ENCODE results near the gene PNPLA1.

The PNPLA1 gene

DNA sequence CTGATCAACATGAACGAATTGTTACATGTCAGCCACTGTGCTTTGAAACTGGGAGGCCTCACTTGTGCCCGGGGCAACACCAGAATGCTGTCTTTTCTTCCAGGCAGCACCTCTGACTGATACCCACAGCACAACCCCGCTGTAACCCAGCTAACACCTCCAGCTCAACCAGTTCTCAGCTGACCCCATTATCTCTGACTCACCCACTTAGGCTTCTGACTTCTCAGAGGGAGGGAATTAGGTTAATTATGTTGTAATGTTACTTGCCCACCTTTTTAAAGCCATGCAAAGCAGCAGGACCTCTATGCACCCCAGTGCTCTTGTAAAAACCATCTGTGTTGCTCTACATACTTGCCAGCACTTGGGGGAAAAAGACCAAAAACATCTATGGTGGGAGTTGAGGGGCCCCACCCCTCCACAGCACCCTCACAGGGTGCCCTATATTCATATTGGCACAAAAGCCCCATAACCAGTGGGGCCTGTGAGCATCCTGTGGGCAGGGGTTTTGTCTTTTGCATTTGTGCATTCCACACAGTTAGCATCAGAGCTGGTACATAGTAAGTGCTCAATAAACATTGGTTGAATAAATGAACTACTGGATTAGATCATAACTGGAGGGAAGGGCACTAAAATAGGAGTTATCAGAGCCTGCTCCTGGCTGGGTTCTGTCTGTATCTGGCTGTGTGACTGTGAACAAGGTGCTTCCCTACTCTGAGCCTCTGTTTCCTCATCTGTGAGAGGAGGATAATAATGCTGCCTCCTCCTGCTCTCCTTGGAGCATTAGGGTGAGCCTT is 44.6 kb downstream of the PNPLA1 start:
- no peak for DNase-seq (ENCODE audit: low read depth in 2 of 2)

DNA sequence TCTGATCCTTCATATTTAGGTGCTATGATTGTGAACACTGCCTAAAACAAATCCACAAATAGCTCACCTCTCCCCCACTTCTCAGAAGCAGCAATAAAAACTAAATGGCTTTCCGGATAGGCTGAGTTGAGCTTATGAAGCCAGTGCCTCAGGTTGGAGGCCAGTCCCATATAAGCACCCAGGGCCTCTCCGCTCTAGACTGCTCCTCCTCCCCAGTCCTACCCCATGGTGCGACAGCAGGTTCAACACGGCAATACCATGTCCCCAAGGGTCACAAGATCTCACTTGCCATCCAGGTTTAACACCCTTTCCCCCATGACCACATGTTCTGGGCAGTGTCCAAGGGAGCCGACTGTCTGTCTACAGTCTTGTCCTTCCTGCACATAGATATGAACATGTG is 46.1 kb downstream of the PNPLA1 start:
- no peak for DNase-seq (ENCODE audit: low read depth in 2 of 2)

DNA sequence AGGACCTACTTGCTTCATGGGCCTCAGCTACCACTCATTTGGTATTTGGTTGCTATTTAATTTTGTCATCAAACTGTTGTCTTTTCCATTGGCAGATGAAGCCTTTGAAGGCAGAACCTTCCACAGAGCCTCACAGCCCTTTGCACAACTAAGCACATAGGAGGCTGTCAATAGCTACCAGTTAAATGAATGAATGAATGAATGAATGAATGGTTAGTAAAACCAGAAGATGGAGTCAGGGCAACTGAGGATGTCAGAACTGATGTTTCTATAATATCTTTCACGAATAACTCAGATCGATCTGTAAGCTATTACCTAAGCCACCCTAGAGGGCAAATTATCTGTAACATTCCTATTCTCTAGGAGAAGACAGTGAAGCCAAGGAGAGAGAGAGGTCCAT is 47.8 kb downstream of the PNPLA1 start:
- no peak for DNase-seq (ENCODE audit: low read depth in 2 of 2)

DNA sequence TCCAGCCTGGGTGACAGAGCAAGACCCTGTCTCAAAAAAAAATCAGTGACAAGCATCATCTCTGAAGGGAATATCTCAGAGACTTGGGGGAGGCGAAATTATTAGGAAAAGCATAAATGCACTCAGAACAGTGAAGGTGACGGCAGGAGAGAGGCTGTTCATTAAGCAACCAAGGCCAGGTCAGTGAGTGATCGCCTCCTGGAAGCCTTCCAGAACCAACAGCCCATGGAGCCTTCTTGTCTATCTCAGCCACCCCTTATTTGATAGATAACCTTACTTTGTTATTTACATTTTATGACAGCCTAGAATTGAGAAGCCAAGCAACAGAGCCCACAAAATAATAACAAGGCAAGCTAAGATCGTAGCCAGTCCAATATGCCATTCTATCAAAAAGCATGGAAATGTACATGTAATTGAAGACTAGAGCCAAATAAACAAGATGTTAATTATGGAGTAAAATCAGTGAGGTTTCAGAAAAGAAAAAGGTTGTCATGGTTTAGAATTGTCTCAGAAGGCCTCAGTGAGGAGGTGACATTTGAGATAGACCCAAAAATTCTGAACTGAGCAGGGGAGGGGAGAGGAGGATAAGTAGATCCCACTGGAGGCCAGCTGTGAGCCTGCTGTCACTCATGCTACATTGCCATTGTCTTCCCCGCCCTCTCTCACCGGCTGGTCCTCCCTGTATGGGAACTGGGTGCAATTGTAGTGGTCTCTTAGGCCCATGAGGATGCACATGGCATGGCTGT is 49.0 kb downstream of the PNPLA1 start:
- no peak for DNase-seq (ENCODE audit: low read depth in 2 of 2)

DNA sequence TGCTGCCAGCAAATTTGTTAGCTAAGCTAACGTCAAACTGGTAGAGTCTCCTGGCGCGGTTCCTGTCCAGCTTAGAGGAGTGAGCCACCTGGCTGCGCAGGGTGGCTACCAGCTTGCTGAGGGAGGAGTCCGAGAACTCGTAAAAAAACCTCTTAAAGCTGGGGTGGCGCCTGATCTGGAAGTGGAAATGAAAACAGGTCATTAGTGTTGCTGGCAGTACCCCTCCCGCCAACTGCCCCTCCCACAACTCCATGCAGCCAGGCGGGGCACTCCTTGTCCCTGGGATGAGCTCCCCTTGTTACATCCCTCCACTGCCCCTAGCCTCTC is 49.5 kb downstream of the PNPLA1 start:
- no peak for DNase-seq (ENCODE audit: low read depth in 2 of 2)

DNA sequence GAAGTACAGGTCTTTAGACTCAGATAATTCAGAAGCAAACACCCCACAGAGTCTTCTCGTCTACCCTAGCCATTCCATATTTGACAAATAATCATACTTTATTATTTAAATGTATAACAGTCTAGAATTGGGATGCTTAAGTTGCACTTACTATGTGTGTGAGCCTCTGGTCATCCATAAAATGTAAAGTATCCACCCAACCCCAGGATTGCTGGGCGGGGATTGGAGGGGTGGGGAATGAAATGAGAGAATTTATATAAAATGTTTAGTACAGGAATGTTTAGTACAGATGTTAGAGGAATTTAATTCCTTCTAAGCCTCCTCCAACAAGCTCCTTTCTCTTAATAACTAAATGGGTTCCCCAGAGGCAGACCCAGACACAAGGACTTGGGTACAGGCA is 50.0 kb downstream of the PNPLA1 start:
- DNase-seq (ENCODE audit: low read depth in 2 of 2) = no peak

DNA sequence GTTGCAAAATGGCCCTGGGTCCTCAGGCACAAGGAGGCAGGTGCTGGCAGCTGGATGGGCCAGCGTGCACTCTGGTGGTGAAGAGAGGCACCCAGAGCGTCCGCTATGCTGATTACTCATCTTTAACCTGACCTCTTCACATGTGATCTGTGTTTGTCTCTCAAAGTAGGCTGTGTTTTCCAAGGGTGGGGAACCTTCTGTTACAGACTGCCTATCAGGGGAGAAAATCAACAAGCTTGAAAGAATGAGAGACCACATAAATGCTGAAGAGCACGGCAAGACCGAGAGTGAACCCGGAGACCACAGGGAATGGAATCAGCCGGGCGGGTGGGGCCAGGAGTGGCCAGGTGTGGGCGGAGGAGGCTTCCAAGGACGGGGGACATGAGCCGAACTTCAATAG is 50.6 kb downstream of the PNPLA1 start:
- no peak for DNase-seq (ENCODE audit: low read depth in 2 of 2)

DNA sequence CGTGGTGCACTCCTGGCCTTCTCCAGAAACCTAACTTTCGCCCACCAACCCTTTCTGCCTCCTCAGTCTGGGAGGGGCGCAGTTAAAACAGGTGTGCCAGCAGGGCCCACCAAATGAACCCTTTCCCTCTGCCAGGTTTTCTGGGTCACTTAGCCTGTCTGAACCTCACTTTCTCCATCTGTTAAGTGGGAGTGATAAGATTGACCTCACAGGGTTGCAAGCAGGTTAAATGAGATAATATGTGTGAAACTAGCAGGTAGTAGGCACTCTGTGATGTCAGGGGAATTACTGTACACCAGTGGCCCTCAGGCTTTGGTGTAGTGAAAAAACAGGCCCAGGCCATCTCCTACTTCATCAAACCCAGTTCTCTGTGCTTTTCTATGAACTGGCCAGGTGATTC is 52.7 kb downstream of the PNPLA1 start:
- no peak for DNase-seq (ENCODE audit: low read depth in 2 of 2)

DNA sequence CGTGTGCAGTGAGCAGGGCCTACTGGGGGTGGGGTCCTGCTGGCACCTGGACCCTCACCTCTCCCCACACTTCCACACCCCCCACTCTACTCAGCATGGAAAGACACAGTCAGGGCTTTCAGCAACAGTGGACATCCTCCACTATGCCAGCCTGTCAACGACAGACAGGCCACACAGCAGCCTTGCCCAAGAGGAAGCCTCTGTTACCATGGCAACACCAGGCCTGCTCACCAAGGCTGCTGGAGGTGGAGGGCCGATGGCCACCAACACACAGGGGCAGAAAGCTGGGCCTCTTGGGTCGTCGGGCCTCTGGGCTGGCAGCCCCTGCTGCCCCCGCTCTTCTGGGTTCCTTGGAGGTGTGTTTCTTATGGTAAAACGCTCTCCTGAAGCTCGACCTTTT is 53.2 kb downstream of the PNPLA1 start:
- no peak for DNase-seq (ENCODE audit: low read depth in 2 of 2)

DNA sequence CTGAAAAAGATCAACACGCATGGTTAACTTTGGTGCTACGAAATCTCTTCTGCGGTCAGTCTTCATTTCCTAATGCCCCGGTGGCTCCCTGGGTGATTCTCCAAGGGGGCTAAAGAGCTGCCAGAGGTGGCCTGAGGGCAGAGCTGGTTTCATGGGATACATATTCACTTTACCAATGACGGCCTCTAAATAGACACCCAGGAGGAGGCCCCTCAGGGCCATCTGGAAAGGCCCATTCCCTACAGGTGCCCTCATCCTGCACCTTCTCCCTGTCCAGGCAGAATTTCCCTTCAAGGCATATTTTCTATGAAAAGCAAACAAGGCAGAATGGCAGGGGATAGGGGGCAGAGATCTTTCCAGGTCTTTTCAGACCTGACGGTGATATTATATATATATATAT is 54.3 kb downstream of the PNPLA1 start:
- no peak for DNase-seq (ENCODE audit: low read depth in 2 of 2)

DNA sequence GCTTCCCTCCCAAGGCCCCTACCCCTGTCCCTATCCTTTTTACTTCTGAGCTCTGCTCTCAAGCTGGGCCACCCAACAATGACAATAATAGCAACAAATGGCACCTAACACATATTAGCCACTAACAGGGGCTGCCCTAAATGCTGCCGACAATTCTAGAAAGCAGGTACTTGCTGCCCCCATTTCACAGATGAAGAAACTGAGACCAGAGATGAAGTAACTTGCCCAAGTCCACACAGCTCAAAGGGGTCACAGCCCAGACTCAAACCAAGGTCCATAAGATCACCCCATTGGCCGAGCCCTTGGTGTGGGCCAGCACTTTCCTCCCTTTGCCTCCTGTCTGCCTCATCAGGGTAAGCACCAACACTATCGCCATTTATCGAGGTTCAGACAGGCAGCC is 54.9 kb downstream of the PNPLA1 start:
- DNase-seq (ENCODE audit: low read depth in 2 of 2) = no peak

DNA sequence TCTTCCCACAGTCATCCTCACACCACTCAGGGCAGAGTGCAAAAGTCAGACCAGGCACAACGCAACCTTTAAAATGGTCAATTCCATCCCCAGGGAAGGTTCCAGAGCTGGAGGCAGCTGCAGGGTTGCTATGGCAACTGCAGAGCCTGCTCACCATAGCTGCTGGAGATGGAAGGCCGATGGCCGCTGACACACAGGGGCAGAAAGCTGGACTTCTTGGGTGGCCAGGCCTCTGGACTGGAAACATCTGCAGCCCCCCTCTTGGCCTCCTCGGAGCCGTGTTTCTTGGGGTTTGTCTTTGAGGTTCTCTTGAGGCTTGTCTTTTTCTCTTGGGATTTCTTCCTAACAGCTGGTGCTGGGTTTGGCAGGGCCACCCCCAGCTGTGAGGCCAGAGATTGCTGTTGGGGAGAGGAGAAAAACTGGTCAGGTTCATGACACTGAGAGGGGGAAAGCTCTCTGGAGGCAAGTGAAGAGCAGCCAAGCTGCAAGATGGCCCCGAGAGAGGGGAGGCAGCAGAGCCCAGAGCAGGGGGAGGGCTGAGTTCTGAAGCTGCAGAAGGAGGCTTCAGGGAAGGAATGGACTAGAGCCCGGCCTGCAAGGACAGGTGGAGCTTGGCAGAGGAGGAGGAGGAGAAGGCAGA is 56.6 kb downstream of the PNPLA1 start:
- DNase-seq (ENCODE audit: low read depth in 2 of 2) = no peak

DNA sequence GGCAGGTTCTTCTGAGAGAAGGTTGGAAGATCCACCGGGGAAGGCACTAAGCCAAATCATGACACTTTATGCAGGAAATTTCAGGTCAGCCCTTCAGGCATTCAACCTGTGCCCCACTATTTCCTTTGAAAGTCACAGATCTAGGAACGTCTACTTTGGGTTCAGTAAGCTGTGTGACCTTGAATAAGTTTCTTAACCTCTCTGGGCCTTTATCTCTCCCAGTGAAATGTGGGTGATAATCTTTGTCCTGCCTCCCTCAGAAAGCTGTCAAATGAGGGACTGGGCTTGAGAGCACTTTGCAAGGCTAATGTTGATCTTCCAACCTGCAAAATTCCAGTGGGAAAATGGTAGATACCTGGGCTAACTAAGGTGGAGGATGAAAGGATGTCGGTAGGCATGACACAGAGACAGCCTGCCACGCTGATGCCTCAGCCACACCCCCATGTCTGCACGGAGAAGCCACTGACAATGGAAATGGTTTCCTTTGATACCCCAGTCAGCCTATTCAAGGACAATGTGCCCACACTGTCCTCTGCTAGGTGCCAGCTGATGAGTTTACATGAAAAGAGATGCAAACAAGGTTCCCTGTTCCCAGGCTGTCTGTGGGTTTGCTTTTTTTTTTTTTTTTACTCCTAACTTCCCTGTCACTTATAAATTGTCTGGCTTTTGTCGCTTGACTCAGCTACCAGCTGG is 57.5 kb downstream of the PNPLA1 start:
- DNase-seq (ENCODE audit: low read depth in 2 of 2) = no peak

DNA sequence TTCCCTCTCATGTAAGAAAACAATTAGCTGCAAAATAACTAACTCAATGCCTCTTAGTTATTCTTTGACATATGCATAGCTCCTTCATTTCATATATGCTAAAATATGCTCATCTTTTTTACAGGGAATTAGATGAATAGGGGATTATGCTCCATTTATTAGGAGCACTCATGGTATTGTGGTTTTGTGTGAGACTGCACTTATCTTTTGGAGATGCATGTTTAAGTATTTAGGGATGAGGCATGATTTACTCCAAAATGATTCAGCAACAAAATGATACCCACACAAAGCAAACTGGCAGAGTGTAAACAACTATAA is 58.0 kb downstream of the PNPLA1 start:
- DNase-seq (ENCODE audit: low read depth in 2 of 2) = no peak

DNA sequence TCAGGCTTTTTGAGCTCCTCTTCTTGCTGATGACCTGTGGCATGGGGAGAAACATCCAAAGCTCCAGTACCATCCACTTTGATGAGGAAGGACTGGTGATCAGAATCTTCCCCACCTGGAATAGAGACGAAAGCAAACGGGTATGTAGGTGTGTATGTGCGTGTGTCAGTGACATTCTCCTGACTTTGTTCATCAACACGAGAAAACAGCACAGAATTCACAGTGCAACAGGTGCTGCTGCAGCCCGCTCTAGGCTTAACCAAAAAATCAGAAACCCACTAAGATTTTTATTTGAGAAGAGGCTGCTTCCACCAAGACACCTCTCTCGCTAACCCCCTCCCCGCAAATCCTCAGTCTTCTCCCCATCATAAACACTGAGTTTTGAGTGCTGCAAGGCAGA is 58.7 kb downstream of the PNPLA1 start:
- DNase-seq (ENCODE audit: low read depth in 2 of 2) = no peak

DNA sequence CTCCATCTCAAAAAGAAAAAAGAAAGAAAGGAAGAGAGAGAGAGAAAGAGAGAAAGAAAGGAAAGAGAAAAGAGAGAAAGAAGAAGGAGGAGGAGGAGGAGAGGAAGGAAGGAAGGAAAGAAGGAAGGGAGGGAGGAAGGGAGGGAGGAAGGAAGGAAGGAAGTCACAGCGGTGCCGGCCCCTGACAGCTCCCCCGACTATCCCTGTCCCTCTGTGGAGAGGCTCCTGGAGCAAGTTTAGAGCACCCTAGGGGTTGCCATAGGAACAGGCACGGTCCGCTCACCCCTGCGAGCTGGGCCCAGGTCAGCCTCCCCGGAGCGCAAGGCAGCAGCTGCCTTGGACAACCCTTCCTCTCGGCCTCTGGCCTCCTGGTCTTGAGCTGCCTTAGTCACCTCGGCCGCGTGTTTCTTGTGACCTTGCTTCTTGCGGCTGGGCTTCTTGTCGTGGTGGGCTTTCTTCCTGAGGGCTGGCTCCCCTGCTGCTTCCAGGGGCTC is 60.0 kb downstream of the PNPLA1 start:
- DNase-seq (ENCODE audit: low read depth in 2 of 2) = no peak

DNA sequence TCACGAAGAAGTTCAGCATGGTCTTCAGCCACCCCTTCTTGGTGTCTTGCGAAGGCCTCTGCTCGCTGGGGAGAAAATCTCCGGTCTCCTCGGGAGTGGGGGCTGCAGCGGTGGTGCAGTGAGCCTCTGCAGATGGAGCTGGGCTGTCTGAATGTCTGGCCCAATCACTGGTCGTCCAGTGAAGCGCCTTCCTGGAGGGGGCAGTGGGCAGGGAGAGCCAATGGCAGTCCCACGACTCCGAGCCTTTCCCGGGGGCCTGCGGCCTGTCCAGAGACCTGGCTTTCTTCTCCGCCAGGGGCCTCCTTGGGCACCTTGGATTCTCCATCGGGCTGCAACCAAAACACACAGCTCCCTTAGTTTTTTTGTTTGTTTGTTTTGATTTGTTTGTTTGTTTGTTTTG is 60.5 kb downstream of the PNPLA1 start:
- DNase-seq (ENCODE audit: low read depth in 2 of 2) = no peak

DNA sequence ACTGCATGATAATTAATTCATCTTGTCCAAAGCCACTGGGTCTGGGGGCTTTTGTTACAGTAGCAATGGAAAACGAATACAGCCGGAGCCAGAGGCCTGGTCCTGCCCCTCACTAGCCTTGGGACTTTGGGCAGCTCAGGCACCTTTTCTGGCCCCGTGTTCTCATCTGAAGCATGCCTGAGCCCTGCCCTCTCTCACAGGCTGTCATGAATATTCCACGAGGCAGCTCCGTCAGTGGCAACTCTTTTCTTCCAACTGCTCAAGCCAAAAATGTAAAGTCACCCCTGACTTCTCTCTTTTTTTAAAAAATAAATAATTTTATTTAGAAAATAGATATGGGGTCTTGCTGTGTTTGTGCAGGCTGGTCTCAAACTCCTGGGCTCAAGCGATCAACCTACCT is 61.5 kb downstream of the PNPLA1 start:
- DNase-seq (ENCODE audit: low read depth in 2 of 2) = no peak

DNA sequence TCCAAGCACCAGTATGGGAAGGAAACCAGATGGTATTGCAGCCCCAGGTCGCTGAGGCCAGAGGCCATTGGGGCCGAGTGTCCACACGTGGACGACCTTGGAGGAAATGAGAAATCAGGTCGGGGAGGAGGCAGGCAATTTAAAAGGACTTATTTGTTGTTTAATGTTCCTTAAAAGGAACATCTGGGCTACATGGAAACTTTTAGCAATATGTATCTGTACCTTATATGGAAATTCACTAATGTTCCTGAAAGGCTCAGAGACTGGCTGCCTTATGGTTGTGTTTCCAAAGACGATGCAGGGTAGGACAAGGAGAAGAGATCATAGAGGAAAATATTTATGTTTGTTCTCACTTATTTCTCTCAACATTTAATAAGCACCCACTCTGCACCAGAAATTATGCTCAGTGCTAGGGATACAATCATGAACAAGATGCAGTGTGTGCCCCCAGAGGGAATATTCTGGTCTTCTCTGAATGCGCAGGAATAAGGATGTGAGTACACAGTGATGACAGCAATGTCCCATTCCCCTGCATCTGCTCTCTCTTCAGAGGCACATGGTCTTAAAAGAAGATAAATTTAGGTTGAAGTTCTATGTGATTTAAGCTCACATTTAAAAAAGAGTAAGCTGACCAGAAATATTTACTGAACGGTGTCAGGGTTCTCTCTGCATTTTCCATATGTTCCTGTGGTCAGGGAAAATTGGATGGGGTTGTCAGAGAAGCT is 63.5 kb downstream of the PNPLA1 start:
- DNase-seq (ENCODE audit: low read depth in 2 of 2) = no peak

DNA sequence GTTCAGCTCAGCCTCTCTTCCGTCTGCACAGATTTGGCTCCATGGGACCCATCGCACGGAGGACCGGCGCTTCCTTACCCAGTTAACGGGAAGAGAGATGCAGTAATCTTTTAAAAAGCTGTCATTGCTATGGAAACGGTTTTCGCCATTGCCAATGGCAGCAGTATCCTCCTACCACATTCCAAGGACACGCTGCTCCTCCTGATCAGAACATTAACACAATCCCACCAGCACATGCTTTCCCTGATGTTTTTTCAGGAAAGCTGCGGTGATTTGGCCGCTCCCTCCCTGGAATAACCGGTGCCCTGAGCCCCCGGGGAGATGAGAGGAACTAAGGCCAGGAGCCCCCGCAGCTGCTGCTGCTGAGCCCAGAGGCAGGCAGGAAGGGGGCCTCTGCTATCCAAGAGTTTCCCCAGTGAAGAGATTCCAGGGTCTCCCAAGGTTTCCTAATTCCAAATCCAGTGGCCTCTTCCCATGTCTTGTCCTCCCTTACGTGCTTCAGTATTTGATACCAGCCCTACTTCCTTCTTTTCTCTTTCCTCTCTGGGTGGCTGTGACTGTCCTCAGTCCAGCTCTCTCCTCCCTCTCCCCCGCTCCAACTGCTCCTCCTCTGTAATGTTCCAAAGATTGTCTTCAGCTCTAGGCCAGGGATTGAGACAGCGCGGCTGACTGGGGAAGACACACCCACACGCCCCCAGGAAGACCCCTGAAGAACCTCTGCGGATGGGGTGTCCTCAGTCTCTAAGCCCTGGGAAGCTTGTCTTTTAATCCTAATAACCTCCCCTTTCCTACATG is 64.3 kb downstream of the PNPLA1 start:
- DNase-seq (ENCODE audit: low read depth in 2 of 2) = no peak

DNA sequence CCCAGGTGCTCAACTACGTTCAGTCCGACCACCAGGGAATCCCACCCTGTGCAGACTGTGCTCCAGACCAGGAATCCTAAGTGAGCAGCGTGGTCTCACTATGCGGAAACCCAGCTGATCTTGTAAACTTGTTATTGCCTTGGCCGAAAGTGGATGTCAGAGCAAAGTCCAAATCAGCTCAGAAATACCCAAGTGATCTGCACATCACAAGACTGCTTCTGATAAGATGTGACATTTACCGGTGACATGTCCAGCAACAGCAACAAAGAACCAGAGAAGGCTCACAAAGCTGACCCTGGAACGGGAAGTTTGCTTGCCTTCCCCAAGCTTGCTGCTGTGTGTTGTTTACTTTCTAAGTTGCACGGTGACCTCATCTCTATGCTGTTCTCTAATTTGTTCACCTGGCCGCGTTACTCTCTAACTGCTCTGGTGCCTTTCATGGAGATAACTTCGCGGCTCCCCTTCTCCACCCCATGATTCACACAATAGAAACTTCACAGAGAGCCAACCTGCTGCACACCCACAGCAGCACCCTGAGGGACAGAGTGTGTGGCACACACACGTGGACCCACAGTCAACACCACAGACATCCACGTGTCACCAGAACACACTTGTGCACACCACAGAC is 65.1 kb downstream of the PNPLA1 start:
- no peak for DNase-seq (ENCODE audit: low read depth in 2 of 2)

Measured in stimulated activated CD8-positive, alpha-beta memory T cell treated with anti-CD3 and anti-CD28 coated beads, Interleukin-7, amount 100 ng/mL, for 1 hour (primary cell).